Gastroesophageal sphincter (tissue), 3 donors: ENCODE measurements around the gene GPR153.

Experiments used
- EP300 ChIP-seq: sonication (generic); formaldehyde crosslinking; IDR thresholded peaks from one replicate; pipeline ENCODE4 v1.6.1; 2017; ENCODE audit warnings: antibody characterized with exemption, mild to moderate bottlenecking
- POLR2A ChIP-seq, 2 donors: fragments of 450-650 bp; IDR thresholded peaks; one replicate each; pipeline ENCODE4 v1.6.1; 2017; ENCODE audit warnings: antibody characterized with exemption in 2 of 2, mild to moderate bottlenecking in 2 of 2, moderate library complexity in 1 of 2
- TF ChIP-seq, protein P1 (sequence below), 4 experiments: fragments of 200-600 bp in 2 of 4; fragments of 450-650 bp in 2 of 4; sonication (generic) in 1 of 4; IDR thresholded peaks; one replicate each; pipeline ENCODE4 v1.5.1; 2017 to 2019; ENCODE audit warnings: antibody characterized with exemption in 4 of 4, mild to moderate bottlenecking in 2 of 4, moderate library complexity in 2 of 4

DNA sequence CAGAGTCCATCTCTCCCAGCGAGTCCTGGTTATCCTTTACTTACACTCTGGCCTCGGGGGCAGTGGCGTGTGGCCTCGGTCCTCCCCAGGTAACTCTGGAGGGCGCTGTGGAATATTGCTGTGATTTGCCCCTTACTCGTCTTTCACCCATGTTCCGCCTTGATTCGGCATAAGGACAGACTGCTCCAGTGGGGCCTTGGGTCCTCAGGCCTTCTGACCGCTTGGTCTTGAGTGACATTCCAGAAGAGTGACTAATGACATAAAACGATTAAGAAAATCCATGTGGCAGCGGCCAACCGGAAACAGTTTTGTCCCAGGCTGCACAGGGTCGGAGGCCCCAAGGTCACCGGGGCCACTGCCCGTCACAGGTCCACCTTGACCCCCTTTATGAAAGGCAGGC, 36.2 kb downstream of the GPR153 start:
- TF ChIP-seq, protein P1, sequence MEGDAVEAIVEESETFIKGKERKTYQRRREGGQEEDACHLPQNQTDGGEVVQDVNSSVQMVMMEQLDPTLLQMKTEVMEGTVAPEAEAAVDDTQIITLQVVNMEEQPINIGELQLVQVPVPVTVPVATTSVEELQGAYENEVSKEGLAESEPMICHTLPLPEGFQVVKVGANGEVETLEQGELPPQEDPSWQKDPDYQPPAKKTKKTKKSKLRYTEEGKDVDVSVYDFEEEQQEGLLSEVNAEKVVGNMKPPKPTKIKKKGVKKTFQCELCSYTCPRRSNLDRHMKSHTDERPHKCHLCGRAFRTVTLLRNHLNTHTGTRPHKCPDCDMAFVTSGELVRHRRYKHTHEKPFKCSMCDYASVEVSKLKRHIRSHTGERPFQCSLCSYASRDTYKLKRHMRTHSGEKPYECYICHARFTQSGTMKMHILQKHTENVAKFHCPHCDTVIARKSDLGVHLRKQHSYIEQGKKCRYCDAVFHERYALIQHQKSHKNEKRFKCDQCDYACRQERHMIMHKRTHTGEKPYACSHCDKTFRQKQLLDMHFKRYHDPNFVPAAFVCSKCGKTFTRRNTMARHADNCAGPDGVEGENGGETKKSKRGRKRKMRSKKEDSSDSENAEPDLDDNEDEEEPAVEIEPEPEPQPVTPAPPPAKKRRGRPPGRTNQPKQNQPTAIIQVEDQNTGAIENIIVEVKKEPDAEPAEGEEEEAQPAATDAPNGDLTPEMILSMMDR (IDR thresholded peaks at IDR 0.05) = no peak
- TF ChIP-seq EP300 (no peak), POLR2A (IDR thresholded peaks at IDR 0.05) (no peak)
